ENCODE data around the gene TMEM92. TPM values are rescaled to one million over a fixed set of nuclear protein-coding genes. Genes with fewer than 3 reads are reported as not detected.
A peak's percentile ranks its signal among the peaks of the same experiment; 100 is the strongest.

Gene TMEM92
- total RNA-seq (2016; rRNA removed; fragmentation: Illumina TruSeq; extraction: Trizol) (not detected in 2 replicates), polyA plus RNA-seq (2011; rRNA removed) (0.07 and 0.10 TPM in 2 replicates), polyA minus RNA-seq (2011; rRNA and poly(A)+ RNA removed; ENCODE audit: low replicate concordance) (0.32 and 15.1 TPM in 2 replicates), Bru-seq, nascent RNA (percentile 12 among the genes with signal in this experiment), BruChase-seq, experiment 1, labeled RNA remaining after a 6-hour chase (not detected), BruChase-seq, experiment 2, labeled RNA remaining after a 2-hour chase (not detected)
- not detected in 2 replicates for total RNA-seq (2016; cell fraction: cytosol; rRNA removed; fragmentation: Illumina TruSeq; extraction: Trizol; ENCODE audit: low read depth)
- total RNA-seq (2016; cell fraction: insoluble cytoplasmic fraction; rRNA removed; fragmentation: Illumina TruSeq; extraction: Trizol) = not detected in 2 replicates
- total RNA-seq (2016; cell fraction: membrane; rRNA removed; fragmentation: Illumina TruSeq; extraction: Trizol) = 0.14 TPM in 1 of 2 replicates, not detected in the other
- not detected in 2 replicates for total RNA-seq (2016; cell fraction: nucleus; rRNA removed; fragmentation: Illumina TruSeq; extraction: Trizol)
- polyA plus RNA-seq (2011; cell fraction: cytosol; rRNA removed) = 0.25 and 0.47 TPM in 2 replicates
- 0.07 and 0.08 TPM in 2 replicates for polyA plus RNA-seq (2011; cell fraction: nucleus; rRNA removed)
- 0.11 and 0.31 TPM in 2 replicates for polyA plus RNA-seq (2012)
- 0.05 and 0.06 TPM in 2 replicates for polyA plus RNA-seq (2016; cell fraction: cytosol; fragmentation: Illumina TruSeq; extraction: Trizol; ENCODE audit: low read depth)
- not detected in 2 replicates for polyA plus RNA-seq (2016; cell fraction: insoluble cytoplasmic fraction; fragmentation: Illumina TruSeq; extraction: Trizol; ENCODE audit: low read depth)
- polyA plus RNA-seq (2016; cell fraction: membrane; fragmentation: Illumina TruSeq; extraction: Trizol; ENCODE audit: low read depth) = 0.23 TPM in 1 of 2 replicates, not detected in the other
- not detected in 2 replicates for polyA plus RNA-seq (2016; cell fraction: nucleus; fragmentation: Illumina TruSeq; extraction: Trizol; ENCODE audit: insufficient read depth, low read depth)
- not detected in 2 replicates for polyA minus RNA-seq (2011; cell fraction: cytosol; rRNA and poly(A)+ RNA removed)
- polyA minus RNA-seq (2011; cell fraction: nucleus; rRNA and poly(A)+ RNA removed) = not detected in 2 replicates
- long read RNA-seq, experiment 1, partial matches to known transcripts = 0 of 1 reads
- long read RNA-seq, experiment 1, other reads (novel, unspliced or antisense) = 1 of 1 reads
- long read RNA-seq, experiment 2 = 0 reads

DNA sequence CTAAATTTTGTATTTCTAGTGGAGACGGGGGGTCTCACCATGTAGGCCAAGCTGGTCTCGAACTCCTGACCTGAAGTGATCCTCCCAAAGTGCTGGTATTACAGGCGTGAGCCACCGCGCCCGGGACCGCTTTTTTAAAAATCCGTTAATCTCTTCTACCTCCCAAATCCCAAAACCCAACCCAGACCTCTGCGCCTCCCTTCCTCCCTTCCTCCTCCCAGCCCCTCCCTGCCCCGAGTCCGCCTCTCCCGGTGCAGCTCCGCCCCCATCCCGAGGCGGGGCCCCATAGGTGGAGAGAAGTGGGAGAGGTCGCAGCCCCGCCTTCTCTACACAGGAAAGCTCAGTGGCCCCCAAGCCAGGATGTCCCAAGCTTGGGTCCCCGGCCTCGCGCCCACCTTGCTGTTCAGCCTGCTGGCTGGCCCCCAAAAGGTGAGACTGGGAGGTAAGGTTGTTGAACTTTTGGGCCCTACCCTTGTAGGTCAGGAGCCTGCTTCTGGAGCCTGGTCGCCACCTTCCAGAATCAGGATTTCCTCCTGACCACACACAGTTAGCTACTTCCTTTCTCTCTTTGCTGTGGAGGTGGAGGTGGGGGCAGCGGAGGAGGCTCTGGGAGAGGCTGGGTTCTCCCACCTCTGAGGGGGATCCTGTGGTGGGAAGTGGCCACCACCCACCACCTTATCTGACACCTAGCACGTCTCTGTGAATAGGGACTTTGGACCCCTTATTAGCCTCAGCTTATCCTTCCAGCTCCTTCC, at the start of gene TMEM92:
TSS of gene TMEM92 (plus strand) at position 325 of the 755 bp plus-strand sequence. CDS start at position 361, 36 bp downstream.
- H3K9ac ChIP-seq (ENCODE audit: insufficient read depth, low read depth, low read length) = no peak within 1 kb of the TSS
- H3K36me3 ChIP-seq (replicated peaks in 1 of 2; ENCODE audit: control insufficient read depth in 1 of 2, insufficient read depth in 2 of 2, low read length in 2 of 2) = no peaks in the 10 kb centered on the region
- no peak for ATAC-seq
- 28% methylated on average over 22 of the region's 23 CpGs for WGBS (ENCODE audit: low lambda C conversion rate)
- no peak within 1 kb of the TSS for H3K27ac ChIP-seq (ENCODE audit: extremely low read length, insufficient read depth, low read length)
- H3K4me2 ChIP-seq (ENCODE audit: low read depth, low read length) = 0 out of 2 replicates have a peak within 1 kb of the TSS, but pooled peaks have one; percentile 30
- ChIA-PET CTCF (ENCODE audit: low intra/inter-chr PET ratio, low total read pairs) (interaction anchor here (1.5 to 10.8 kb wide), 3 partner anchors 11 to 74 kb away, joined by 3 to 301 read pairs (median 17); partner anchors contain the start of gene COL1A1), POLR2A (no interaction called here)
- H3K9me3 ChIP-seq (ENCODE audit: low read length) = no peaks in the 10 kb centered on the region
- DNase-seq (ENCODE audit: low spot score) = no peak
- no peaks in the 10 kb centered on the region for H4K20me1 ChIP-seq (ENCODE audit: insufficient read depth, low read length)
- peaks cover 10 to 78% of the 10 kb centered on the region in 2 experiments; a peak in 4 of 5 replicates for H3K27me3 ChIP-seq (ENCODE audit: control insufficient read depth in 1 of 2, insufficient read depth in 2 of 2, low read length in 2 of 2)
- no peak for FAIRE-seq
- intact Hi-C loops (cut with micrococcal nuclease; ENCODE audit: unreplicated experiment) = no loop called here
- H2AFZ ChIP-seq (ENCODE audit: low read length) = no peak within 1 kb of the TSS
- peak within 1 kb of the TSS in 1 of 3 experiments; percentile 45; a peak in 1 of 6 replicates for H3K4me3 ChIP-seq (replicated peaks in 1 of 3; ENCODE audit: insufficient read depth in 1 of 3, low read depth in 2 of 3, low read length in 3 of 3)
- peaks cover 21% of the 10 kb centered on the region for H3K4me1 ChIP-seq (ENCODE audit: insufficient read depth, low read length)
- in situ Hi-C loops (cut with HindIII; ENCODE audit: extremely low pct_ligation_motif_present, low pct_unique_long_range_greater_than_20kb) = loop anchor here (5.0 kb wide), 1 partner anchor 67 kb away; no protein-coding TSS in a partner anchor
- no peaks in the 10 kb centered on the region for H3K79me2 ChIP-seq (ENCODE audit: insufficient read depth, low read length)
- BruUV-seq (replicated peaks) = no TSS peak
- TF ChIP-seq, protein P1, sequence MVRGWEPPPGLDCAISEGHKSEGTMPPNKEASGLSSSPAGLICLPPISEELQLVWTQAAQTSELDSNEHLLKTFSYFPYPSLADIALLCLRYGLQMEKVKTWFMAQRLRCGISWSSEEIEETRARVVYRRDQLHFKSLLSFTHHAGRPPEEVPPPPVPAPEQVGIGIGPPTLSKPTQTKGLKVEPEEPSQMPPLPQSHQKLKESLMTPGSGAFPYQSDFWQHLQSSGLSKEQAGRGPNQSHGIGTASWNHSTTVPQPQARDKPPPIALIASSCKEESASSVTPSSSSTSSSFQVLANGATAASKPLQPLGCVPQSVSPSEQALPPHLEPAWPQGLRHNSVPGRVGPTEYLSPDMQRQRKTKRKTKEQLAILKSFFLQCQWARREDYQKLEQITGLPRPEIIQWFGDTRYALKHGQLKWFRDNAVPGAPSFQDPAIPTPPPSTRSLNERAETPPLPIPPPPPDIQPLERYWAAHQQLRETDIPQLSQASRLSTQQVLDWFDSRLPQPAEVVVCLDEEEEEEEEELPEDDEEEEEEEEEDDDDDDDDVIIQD (CRISPR knock-in tag; IDR thresholded peaks at IDR 0.05; ENCODE audit: low read depth) = no peak
- TF ChIP-seq, protein P2, sequence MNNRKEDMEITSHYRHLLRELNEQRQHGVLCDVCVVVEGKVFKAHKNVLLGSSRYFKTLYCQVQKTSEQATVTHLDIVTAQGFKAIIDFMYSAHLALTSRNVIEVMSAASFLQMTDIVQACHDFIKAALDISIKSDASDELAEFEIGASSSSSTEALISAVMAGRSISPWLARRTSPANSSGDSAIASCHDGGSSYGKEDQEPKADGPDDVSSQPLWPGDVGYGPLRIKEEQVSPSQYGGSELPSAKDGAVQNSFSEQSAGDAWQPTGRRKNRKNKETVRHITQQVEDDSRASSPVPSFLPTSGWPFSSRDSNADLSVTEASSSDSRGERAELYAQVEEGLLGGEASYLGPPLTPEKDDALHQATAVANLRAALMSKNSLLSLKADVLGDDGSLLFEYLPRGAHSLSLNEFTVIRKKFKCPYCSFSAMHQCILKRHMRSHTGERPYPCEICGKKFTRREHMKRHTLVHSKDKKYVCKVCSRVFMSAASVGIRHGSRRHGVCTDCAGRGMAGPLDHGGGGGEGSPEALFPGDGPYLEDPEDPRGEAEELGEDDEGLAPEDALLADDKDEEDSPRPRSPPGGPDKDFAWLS (CRISPR knock-in tag; IDR thresholded peaks at IDR 0.05; ENCODE audit: borderline replicate concordance) = no peak
- no peak for TF ChIP-seq ETV5 (CRISPR knock-in tag; IDR thresholded peaks at IDR 0.05; ENCODE audit: borderline replicate concordance)
- no peak for TF ChIP-seq DZIP1 (CRISPR knock-in tag; IDR thresholded peaks at IDR 0.05)
- no peak for TF ChIP-seq JARID2 (CRISPR knock-in tag; IDR thresholded peaks at IDR 0.05; ENCODE audit: insufficient replicate concordance)
- TF ChIP-seq, protein P3, sequence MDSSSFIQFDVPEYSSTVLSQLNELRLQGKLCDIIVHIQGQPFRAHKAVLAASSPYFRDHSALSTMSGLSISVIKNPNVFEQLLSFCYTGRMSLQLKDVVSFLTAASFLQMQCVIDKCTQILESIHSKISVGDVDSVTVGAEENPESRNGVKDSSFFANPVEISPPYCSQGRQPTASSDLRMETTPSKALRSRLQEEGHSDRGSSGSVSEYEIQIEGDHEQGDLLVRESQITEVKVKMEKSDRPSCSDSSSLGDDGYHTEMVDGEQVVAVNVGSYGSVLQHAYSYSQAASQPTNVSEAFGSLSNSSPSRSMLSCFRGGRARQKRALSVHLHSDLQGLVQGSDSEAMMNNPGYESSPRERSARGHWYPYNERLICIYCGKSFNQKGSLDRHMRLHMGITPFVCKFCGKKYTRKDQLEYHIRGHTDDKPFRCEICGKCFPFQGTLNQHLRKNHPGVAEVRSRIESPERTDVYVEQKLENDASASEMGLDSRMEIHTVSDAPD (CRISPR knock-in tag; IDR thresholded peaks at IDR 0.05) = no peak
- no peak for TF ChIP-seq GATAD1 (CRISPR knock-in tag; IDR thresholded peaks at IDR 0.05)
- no peak for TF ChIP-seq ZNF138 (CRISPR knock-in tag; IDR thresholded peaks at IDR 0.05; ENCODE audit: low read depth)
- no peak for TF ChIP-seq KAT7 (CRISPR knock-in tag; IDR thresholded peaks at IDR 0.05; ENCODE audit: borderline replicate concordance)
